K562 (cell line): ENCODE data around the gene USB1. TPM values are rescaled to one million over a fixed set of nuclear protein-coding genes. Genes with fewer than 3 reads are reported as not detected.
A peak's percentile ranks its signal among the peaks of the same experiment; 100 is the strongest.

Experiments used
- ATAC-seq: fragments of 200-7000 bp; cut with Tn5 transposase; 3 replicates; pipeline ENCODE4 v1.9.1; 2020; ENCODE audit warnings: moderate library complexity
- BruUV-seq: library from RNA; stranded (reverse); fragments of 400-500 nt; replicated peaks from 2 replicates; lab custom pipeline; 2021; lab: Mats Ljungman, UMichigan
- CTCF ChIA-PET: fragments of 300-600 bp; formaldehyde crosslinking; extraction: SDS; loops from one replicate; lab custom pipeline; 2021; ENCODE audit warnings: low intra/inter-chr PET ratio; lab: Yijun Ruan, JAX
- POLR2A ChIA-PET: fragments of 300-600, 350-650 bp; sonication (Branson Sonifier 250); formaldehyde crosslinking; extraction: SDS; loops from one replicate; lab custom pipeline; 2021; ENCODE audit warnings: antibody characterized with exemption, inconsistent platforms; lab: Yijun Ruan, JAX
- DNase-seq, 4 experiments: peaks; one replicate each; pipeline versions ENCODE4 v3.0.0 to v3.0.0-alpha.2; 2011 to 2018; ENCODE audit warnings: low spot score in 3 of 4, mixed read lengths in 3 of 4; ENCODE audit errors: extremely low read depth in 1 of 4
- FAIRE-seq: peaks from 2 replicates; lab custom pipeline; 2011; peaks lifted over from hg19 to GRCh38; lab: Jason Lieb, UNC
- H2AFZ ChIP-seq: 2 replicates; pipeline ENCODE4 v1.6.0; 2011; ENCODE audit warnings: low read depth, low read length, control low read depth, inconsistent platforms
- H3K27ac ChIP-seq: fragments of 200-600 bp; 3 replicates; pipeline ENCODE4 v1.8.0; 2011; ENCODE audit warnings: low read depth, mild to moderate bottlenecking, control low read depth, inconsistent platforms, low read length, moderate library complexity, mixed read lengths; ENCODE audit errors: extremely low read depth
- H3K27me3 ChIP-seq, 2 experiments: fragments of 300-600 bp in 1 of 2; 2 replicates in 1 of 2; 3 replicates in 1 of 2; pipeline versions ENCODE4 v1.6.0 to v1.8.0; 2011; ENCODE audit warnings: inconsistent platforms in 2 of 2, low read length in 2 of 2, mild to moderate bottlenecking in 1 of 2, mixed read lengths in 1 of 2, moderate library complexity in 1 of 2; ENCODE audit not compliant: control insufficient read depth in 2 of 2, insufficient read depth in 2 of 2
- H3K36me3 ChIP-seq: fragments of 300-600 bp; 3 replicates; pipeline ENCODE4 v1.8.0; 2011; ENCODE audit warnings: mild to moderate bottlenecking, low read length, inconsistent platforms; ENCODE audit not compliant: control insufficient read depth, insufficient read depth
- H3K4me1 ChIP-seq, 2 experiments: fragments of 200-600 bp in 1 of 2; replicated peaks in 1 of 2; 2 replicates in 1 of 2; 3 replicates in 1 of 2; pipeline versions ENCODE4 v1.5.1 to v1.8.0; 2011; ENCODE audit warnings: inconsistent platforms in 2 of 2, low read length in 2 of 2, mild to moderate bottlenecking in 1 of 2, mixed read lengths in 1 of 2, moderate library complexity in 1 of 2; ENCODE audit not compliant: control insufficient read depth in 2 of 2, insufficient read depth in 2 of 2
- H3K4me2 ChIP-seq: 2 replicates; pipeline ENCODE4 v1.6.1; 2011; ENCODE audit warnings: low read length, control low read depth, inconsistent platforms, mixed read lengths; ENCODE audit not compliant: insufficient read depth
- H3K4me3 ChIP-seq: fragments of 200-600 bp; sonication (generic), shearing (Covaris generic); 2 replicates; pipeline ENCODE4 v1.5.1; 2016; ENCODE audit warnings: control low read depth, inconsistent platforms
- H3K79me2 ChIP-seq: fragments of 200-600 bp; 3 replicates; pipeline ENCODE4 v1.8.0; 2011; ENCODE audit warnings: low read length, inconsistent platforms; ENCODE audit not compliant: control insufficient read depth, insufficient read depth
- H3K9ac ChIP-seq, 2 experiments: 2 replicates each; pipeline versions ENCODE4 v1.6.0 to v1.6.1; 2011; ENCODE audit warnings: low read depth in 2 of 2, low read length in 2 of 2, control low read depth in 1 of 2, inconsistent platforms in 1 of 2, mild to moderate bottlenecking in 1 of 2, mixed read lengths in 1 of 2; ENCODE audit not compliant: insufficient read depth in 1 of 2
- H3K9me1 ChIP-seq: one replicate; pipeline ENCODE4 v1.6.0; 2011; ENCODE audit warnings: inconsistent platforms, mild to moderate bottlenecking, low read length, moderate library complexity; ENCODE audit not compliant: control insufficient read depth, insufficient read depth
- H3K9me3 ChIP-seq: replicated peaks from 2 replicates; pipeline ENCODE4 v1.5.1; 2011; ENCODE audit warnings: low read depth, low read length, inconsistent platforms; ENCODE audit not compliant: control insufficient read depth, insufficient read depth
- H4K20me1 ChIP-seq: replicated peaks from 2 replicates; pipeline ENCODE4 v1.6.1; 2011; ENCODE audit warnings: low read length, inconsistent platforms, mixed read lengths; ENCODE audit not compliant: control insufficient read depth, insufficient read depth
- BRD9 ChIP-seq: fragments of 450-650 bp; IDR thresholded peaks from 2 replicates; pipeline ENCODE4 v1.6.1; 2018; ENCODE audit warnings: low read depth; ENCODE audit not compliant: partially characterized antibody
- ETV1 ChIP-seq: fragments of 450-650 bp; conservative IDR thresholded peaks from 2 replicates; pipeline ENCODE4 v1.6.1; 2016; ENCODE audit warnings: missing genetic modification characterization, control low read depth, low read depth, missing compliant biosample characterization
- KHSRP ChIP-seq: fragments of 450-650 bp; IDR thresholded peaks from 2 replicates; pipeline ENCODE4 v1.6.1; 2017
- L3MBTL2 ChIP-seq: fragments of 450-650 bp; IDR thresholded peaks from 2 replicates; pipeline ENCODE4 v1.6.1; 2016; ENCODE audit warnings: mild to moderate bottlenecking, moderate library complexity
- NCOR1 ChIP-seq: fragments of 450-650 bp; IDR thresholded peaks from 2 replicates; pipeline ENCODE4 v1.6.1; 2016; ENCODE audit warnings: mild to moderate bottlenecking, moderate library complexity
- NONO ChIP-seq, 2 experiments: fragments of 200-400 bp in 1 of 2; fragments of 450-650 bp in 1 of 2; formaldehyde crosslinking in 1 of 2; IDR thresholded peaks; 2 replicates each; pipeline ENCODE4 v1.6.1; 2017; ENCODE audit warnings: low read depth in 2 of 2, mild to moderate bottlenecking in 2 of 2, moderate library complexity in 2 of 2, low read length in 1 of 2
- ZNF165 ChIP-seq: fragments of 250-450 bp; sonication (Bioruptor Pico); IDR thresholded peaks from 2 replicates; pipeline ENCODE4 v1.4.0; 2020; ENCODE audit warnings: borderline replicate concordance
- ZNF431 ChIP-seq: sonication (generic); formaldehyde crosslinking; IDR thresholded peaks from 2 replicates; pipeline ENCODE4 v1.8.0; 2022; ENCODE audit warnings: mild to moderate bottlenecking, missing genetic modification reagents
- WGBS: fragments of 100-300 bp; shearing (Covaris generic); methylation state at CpG from one replicate; pipeline ENCODE4 v1.1.6; 2016; ENCODE audit warnings: low coverage, mixed read lengths; ENCODE audit not compliant: insufficient coverage; ENCODE audit errors: missing lambda C conversion rate; 5-methylcytosine and 5-hydroxymethylcytosine counted together
- in situ Hi-C: fragments of 300-500 bp; cut with MboI; formaldehyde crosslinking; loops from 4 replicates; pipeline ENCODE4 v1.15.0; 2018; ENCODE audit warnings: inconsistent platforms, mixed read lengths
- intact Hi-C: fragments of 100-400 bp; cut with micrococcal nuclease; formaldehyde crosslinking; loops from 2 replicates; pipeline ENCODE4 v1.14.2; 2022
- polyA plus RNA-seq, 8 experiments: library from polyadenylated mRNA; depleted of rRNA in 4 of 8; stranded (reverse) in 5 of 8; unstranded in 3 of 8; fragments of >200 nt; fragmentation: Nextera tagmentation in 2 of 8; fragmentation: Illumina TruSeq in 1 of 8; extraction: Ambion mirVana in 2 of 8; extraction: Trizol in 1 of 8; gene quantifications; 2 replicates each; pipeline versions ENCODE4 v1.2.1 to v1.2.3, GENCODE V29; 2011 to 2014; ENCODE audit warnings: inconsistent platforms in 1 of 8, missing spikeins in 1 of 8
- total RNA-seq, 7 experiments: library from RNA; depleted of rRNA in 6 of 7; stranded (reverse); fragments of >200 nt in 6 of 7; fragmentation: Illumina TruSeq in 2 of 7; extraction: Trizol in 2 of 7; gene quantifications; 2 replicates each; pipeline versions ENCODE4 v1.2.1 to v1.2.3, GENCODE V29; 2011 to 2021; ENCODE audit warnings: low replicate concordance in 1 of 7
- TF ChIP-seq, protein P1 (sequence below): sonication (generic); formaldehyde crosslinking; IDR thresholded peaks from 2 replicates; pipeline ENCODE4 v1.8.0; 2022; ENCODE audit warnings: mild to moderate bottlenecking, missing genetic modification reagents
- TF ChIP-seq, protein P2 (sequence below), 2 experiments: IDR thresholded peaks; 2 replicates each; pipeline ENCODE4 v1.6.1; 2012; ENCODE audit warnings: improper control_type of control experiment in 2 of 2, low read depth in 2 of 2, low read length in 2 of 2, borderline replicate concordance in 1 of 2
- TF ChIP-seq, protein P3 (sequence below): sonication (generic); formaldehyde crosslinking; IDR thresholded peaks from 2 replicates; pipeline ENCODE4 v1.8.1; 2022; ENCODE audit warnings: missing genetic modification reagents
- TF ChIP-seq, protein P4 (sequence below): fragments of 250-450 bp; sonication (Bioruptor Pico); IDR thresholded peaks from 2 replicates; pipeline ENCODE4 v1.5.0; 2021; ENCODE audit warnings: mild to moderate bottlenecking, moderate library complexity

The USB1 gene
- total and polyA plus RNA-seq, 9 of the 15 experiments (the other 6 are each of a cell fraction or from before 2014, with no cell fraction given), result 11.6 to 73.6 (median 19.4) TPM

DNA sequence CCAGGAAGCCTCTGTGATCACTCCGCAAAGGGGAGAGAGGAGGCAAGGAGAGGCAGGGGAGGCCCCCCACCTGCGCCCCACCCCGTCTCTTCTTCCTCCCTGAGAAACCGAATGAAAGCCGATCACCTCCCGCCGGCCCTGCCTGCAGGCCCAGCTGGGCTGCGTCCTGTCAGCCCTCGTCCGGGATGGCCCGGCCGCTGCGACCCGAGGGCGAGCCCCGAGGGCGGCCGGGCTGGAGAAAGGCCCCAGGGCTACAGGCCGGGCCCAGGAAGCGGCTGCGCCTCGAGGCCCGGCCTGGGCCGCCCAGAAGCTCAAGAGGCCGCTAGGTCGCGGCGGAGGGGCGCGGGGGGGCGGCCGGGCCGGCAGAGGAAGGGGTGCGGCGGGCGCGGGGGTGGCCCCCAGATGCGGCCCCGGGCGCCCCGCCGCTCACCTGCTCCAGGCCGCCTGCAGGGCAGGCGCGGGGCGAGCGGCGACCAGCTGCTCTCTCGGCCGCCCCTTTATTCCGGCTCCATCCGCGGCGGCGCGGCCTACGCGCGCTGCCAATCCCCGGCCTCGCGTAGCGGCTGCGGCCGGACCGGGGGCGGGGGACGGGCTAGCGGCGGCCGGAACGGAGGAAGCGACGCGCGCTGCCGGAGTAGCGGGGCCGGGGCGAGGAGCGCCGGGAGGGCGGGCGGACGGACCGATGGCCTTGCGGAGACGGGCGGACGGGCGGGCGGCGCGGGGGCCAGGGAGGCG lies 1.1 kb upstream of the USB1 start, which contains the start of gene ZNF319:
Gene ZNF319, minus strand, starts transcription at position 702 of the 735 bp plus-strand sequence. CDS start 2,407 bp downstream, outside the sequence.
- intact Hi-C loops (loop anchor here (2.0 to 10.0 kb wide), 5 partner anchors 53 to 425 kb away; partner anchors contain the start of gene KATNB1), in situ Hi-C loops (loop anchor here (5.0 to 10.0 kb wide), 2 partner anchors 98 to 245 kb away; no protein-coding TSS in a partner anchor)
- Histone ChIP-seq H3K9me1 (peaks cover 3% of the 10 kb centered on the region), H2AFZ (peak within 1 kb of the TSS; percentile 96), H3K4me1 (peaks cover 21 to 34% of the 10 kb centered on the region in 2 experiments; a peak in 4 of 5 replicates), H4K20me1 (peaks cover 5% of the 10 kb centered on the region), H3K36me3 (peaks cover 34% of the 10 kb centered on the region; the same call in 1 of the 3 replicates), H3K27me3 (no peaks in the 10 kb centered on the region), H3K27ac (peak within 1 kb of the TSS; percentile 71), H3K4me3 (peak within 1 kb of the TSS; percentile 94), H3K79me2 (peaks cover 6% of the 10 kb centered on the region; the same call in 2 of the 3 replicates), H3K4me2 (peak within 1 kb of the TSS; percentile 84), H3K9ac (peak within 1 kb of the TSS; percentile 67 to 96), H3K9me3 (no peaks in the 10 kb centered on the region)
- BruUV-seq, result no TSS peak
- POLR2A ChIA-PET, result interaction anchor here (0.6 to 0.8 kb wide), 4 partner anchors 28 to 1008 kb away, joined by 3 to 4 read pairs (median 3); partner anchors contain the start of gene CFAP20
- DNase-seq (peak in 3 of 4 experiments; percentile 57 to 93 (median 77)), FAIRE-seq (no peak), ATAC-seq (peak; percentile 11)
- CTCF ChIA-PET, result interaction anchor here (0.5 to 3.2 kb wide), 4 partner anchors 91 to 243 kb away, joined by 3 to 33 read pairs (median 4); no protein-coding TSS in a partner anchor
- WGBS, result 4% methylated on average over 19 of the region's 95 CpGs
- TF ChIP-seq ZNF165 (no peak), KHSRP (no peak), ZNF431 (CRISPR knock-in tag) (0 out of 2 replicates have a peak, but pooled peaks have one; percentile 20), L3MBTL2 (peak; percentile 7; the same call in 1 of the 2 replicates), ETV1 (no peak), BRD9 (no peak), NONO (IDR thresholded peaks at IDR 0.05; ENCODE audit: low read depth in 2 of 2, low read length in 1 of 2) (peak in 1 of 2 experiments; percentile 56; a peak in 1 of 4 replicates), NCOR1 (no peak)
- TF ChIP-seq, protein P1, sequence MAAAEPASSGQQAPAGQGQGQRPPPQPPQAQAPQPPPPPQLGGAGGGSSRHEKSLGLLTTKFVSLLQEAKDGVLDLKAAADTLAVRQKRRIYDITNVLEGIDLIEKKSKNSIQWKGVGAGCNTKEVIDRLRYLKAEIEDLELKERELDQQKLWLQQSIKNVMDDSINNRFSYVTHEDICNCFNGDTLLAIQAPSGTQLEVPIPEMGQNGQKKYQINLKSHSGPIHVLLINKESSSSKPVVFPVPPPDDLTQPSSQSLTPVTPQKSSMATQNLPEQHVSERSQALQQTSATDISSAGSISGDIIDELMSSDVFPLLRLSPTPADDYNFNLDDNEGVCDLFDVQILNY (CRISPR knock-in tag), result no peak
- TF ChIP-seq, protein P2, sequence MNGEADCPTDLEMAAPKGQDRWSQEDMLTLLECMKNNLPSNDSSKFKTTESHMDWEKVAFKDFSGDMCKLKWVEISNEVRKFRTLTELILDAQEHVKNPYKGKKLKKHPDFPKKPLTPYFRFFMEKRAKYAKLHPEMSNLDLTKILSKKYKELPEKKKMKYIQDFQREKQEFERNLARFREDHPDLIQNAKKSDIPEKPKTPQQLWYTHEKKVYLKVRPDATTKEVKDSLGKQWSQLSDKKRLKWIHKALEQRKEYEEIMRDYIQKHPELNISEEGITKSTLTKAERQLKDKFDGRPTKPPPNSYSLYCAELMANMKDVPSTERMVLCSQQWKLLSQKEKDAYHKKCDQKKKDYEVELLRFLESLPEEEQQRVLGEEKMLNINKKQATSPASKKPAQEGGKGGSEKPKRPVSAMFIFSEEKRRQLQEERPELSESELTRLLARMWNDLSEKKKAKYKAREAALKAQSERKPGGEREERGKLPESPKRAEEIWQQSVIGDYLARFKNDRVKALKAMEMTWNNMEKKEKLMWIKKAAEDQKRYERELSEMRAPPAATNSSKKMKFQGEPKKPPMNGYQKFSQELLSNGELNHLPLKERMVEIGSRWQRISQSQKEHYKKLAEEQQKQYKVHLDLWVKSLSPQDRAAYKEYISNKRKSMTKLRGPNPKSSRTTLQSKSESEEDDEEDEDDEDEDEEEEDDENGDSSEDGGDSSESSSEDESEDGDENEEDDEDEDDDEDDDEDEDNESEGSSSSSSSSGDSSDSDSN (IDR thresholded peaks at IDR 0.05; ENCODE audit: borderline replicate concordance in 1 of 2, low read depth in 2 of 2, low read length in 2 of 2), result peak; percentile 99 to 100
- TF ChIP-seq, protein P3, sequence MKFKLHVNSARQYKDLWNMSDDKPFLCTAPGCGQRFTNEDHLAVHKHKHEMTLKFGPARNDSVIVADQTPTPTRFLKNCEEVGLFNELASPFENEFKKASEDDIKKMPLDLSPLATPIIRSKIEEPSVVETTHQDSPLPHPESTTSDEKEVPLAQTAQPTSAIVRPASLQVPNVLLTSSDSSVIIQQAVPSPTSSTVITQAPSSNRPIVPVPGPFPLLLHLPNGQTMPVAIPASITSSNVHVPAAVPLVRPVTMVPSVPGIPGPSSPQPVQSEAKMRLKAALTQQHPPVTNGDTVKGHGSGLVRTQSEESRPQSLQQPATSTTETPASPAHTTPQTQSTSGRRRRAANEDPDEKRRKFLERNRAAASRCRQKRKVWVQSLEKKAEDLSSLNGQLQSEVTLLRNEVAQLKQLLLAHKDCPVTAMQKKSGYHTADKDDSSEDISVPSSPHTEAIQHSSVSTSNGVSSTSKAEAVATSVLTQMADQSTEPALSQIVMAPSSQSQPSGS (CRISPR knock-in tag), result 0 out of 2 replicates have a peak, but pooled peaks have one; percentile 8
- TF ChIP-seq, protein P4, sequence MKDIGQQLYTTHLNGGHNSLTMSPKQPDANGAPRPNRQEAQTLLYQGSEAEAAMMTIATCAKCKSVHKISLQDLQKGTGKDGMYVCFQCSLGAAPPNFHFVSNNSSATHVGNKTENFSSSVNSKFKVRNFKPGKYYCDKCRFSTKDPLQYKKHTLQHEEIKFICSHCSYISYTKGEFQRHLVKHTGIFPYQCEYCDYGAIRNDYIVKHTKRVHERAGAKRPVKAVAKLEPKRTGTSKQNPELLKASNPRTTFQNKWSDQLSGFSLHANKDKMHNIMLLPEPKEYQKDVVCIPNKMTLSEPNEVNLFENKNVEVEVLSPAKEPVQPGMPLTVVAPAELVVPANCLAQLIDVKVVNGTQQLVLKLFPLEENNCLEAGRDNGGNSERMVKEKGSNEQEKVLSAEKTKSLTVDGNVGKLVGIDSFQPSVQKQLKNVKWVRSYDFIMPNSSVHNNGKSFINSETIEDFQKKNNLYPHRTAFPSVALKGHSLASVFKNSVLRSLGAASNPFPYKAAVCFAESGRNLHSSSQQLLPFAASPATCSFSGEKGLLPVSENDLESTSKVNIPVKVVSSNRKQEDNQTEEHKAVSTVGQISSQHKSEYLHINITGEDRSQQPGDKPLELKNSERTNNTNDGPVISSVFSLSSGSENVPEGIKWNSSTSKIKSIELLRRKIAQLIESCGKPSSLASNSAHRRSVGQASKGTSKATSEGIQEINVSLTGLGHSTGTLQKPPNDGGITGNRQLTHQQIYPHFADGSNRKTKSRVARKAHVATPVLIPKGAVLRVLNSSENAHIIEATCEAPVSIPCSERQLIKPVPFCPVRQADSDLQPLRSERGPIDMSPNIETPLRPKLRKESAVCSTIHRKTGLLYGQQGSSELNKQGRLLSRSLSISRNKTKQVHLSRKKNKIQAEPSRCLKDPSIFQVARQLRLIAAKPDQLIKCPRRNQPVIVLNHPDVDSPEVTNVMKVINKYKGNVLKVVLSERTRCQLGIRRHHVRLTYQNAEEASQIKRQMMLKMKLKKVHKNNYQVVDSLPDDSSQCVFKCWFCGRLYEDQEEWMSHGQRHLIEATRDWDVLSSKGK (CRISPR knock-in tag), result no peak
